OCI-M2 (cell line): Measurements from ENCODE around the gene SUOX.
"Not testable (repeated sequence)": the region's sequence is repeated elsewhere in the genome, so short reads cannot be mapped to it uniquely, and the experiment has no call there.

ENCODE experiments used
- DNase-seq: peaks from one replicate; lab custom pipeline; 2025; ENCODE audit not compliant: unreplicated experiment; lab: John Stamatoyannopoulos, UW

Gene SUOX

DNA sequence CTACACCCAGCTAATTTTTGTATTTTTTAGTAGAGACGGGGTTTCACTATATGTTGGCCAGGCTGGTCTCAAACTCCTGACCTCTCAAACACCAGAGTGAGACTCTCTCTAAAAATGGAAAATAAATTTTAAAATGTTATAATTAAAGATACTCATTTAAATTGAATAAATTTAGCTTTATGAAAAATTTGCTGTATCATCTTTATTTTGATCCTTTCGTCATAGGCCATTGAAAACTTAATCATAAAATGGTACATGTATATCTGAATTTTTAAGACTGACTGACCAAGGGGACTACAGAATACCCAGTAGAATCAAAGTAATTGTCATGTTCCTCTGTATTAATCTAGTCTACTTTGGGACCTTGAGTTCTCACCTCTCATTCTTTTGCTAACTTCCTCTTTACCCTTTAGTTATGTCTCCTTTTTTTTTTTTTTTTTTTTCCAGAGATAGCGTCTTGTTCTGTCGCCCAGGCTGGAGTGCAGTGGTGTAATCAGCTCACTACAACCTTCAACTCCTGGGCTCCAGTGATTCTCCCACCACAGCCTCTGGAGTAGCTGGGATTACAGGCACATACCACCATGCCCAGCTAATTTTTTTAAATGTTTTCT lies 13.7 kb upstream of the SUOX start:
- no peak for DNase-seq

DNA sequence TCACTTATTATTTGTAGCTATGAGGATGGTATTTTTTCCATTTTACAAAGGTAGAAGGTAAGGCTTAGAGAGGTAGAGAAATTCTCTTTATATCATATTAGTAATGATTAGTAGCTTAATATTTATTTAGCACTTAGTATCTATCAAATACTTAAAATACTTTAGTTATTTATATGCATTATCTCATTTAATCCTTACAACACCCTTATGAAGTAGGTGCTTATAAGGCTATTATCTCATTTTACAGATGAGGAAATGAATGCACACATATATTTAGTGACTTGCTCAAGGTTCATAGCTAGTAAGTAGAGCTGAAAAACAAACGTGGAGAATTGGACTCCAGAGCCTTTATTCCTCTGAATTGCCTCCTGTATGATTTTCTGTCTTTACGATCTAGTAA lies 12.2 kb upstream of the SUOX start:
- DNase-seq = no peak

DNA sequence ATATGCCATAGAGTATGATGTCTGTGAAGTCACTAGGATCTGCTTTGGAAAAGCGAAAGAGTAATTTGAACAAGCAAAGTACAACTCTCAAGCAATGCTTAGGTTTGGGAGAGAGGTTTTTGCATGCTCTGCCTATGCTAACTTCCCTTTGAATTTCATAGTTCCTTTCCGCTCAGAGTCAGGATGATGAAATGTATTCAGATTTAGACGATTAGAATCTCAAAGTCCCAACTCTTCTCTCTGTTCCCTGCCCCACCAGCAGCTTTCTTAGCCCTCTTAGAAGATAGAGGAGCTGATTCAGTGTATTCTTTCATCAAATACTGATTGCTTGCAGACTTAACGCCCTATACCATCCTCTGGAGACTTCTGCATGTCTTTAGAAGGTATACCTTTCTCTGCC lies 11.7 kb upstream of the SUOX start:
- DNase-seq = no peak

DNA sequence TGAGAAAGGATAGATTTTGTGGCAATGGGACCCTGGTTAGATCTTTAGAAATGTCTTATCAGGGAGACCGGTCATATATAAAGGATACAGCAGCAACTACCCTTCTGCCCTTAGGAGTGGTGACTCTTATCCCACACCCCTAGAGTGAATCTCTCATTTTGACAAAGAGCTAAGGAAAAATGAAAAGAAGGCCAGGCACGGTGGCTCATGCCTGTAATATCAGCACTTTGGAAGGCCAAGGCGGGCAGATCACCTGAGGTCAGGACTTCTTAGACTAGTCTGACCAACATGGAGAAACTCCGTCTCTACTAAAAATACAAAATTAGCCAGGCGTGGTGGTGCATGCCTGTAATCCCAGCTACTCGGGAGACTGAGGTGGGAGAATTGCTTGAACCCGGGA lies 11.1 kb upstream of the SUOX start:
- DNase-seq = not testable (repeated sequence)

DNA sequence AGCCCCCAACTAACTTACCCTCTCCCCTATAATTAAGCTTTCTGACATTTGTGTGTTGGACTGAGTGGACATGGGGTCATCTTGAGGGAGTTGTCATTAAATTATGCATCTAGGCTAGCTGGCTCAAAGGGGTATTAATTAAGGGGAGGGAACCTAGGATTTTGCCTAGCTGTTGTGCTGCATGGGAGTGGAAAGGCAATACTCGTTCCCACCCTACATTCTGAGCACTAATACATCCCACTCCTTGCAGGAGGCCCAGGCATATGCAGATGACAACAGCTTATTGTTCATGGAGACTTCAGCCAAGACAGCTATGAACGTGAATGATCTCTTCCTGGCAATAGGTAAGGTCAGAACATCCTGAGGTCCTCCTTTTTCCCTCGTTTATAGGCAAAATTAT lies 6.0 kb upstream of the SUOX start:
- no peak for DNase-seq

DNA sequence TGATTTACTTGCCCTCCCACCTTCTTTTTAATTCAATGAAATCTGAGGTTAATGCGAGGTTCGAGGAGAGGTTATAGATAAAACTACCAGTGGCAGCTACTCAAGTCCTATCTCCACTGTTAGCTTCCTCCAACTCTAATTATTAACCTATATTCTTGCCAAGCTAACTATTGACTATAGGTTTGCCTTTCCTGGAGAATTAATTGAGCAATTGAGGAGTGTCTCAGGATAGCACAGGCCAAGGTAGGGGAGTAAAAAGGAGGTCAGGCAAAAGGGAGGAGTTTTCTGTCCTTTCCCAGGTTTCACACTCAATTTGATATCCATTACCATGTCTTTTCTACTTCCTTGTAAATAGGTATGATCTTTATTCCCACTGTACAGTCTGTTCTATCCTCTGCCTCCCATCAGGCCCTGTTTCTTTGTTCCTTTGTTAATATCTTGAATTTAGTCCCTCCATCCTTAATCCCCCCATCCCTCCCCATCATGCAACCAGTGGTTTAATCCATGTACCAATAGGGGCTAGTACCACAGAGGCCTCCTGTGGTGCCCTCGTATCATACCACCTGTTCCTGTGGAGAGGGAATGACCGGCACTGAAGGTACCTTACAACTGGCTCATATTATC lies 3.7 kb upstream of the SUOX start:
- no peak for DNase-seq

DNA sequence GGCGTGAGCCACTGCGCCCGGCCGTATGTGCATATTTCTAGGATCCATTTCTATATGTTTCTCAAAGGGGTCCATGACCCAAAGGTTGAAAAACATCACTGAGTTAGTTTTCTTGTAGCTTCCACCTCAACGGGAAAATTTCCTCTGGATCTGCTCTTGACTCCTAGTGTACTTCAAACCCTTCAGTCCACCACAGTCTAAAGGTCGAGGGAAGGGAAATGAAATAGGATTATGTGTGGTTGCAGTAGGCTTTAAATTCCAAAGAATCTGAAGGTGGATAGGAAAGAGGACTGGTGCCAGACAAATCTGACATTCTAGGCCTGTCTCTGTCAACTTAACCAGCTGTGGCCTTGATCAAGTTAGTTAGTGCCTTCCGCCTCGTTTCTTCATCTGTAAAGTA lies 1.7 kb upstream of the SUOX start:
- no peak for DNase-seq

DNA sequence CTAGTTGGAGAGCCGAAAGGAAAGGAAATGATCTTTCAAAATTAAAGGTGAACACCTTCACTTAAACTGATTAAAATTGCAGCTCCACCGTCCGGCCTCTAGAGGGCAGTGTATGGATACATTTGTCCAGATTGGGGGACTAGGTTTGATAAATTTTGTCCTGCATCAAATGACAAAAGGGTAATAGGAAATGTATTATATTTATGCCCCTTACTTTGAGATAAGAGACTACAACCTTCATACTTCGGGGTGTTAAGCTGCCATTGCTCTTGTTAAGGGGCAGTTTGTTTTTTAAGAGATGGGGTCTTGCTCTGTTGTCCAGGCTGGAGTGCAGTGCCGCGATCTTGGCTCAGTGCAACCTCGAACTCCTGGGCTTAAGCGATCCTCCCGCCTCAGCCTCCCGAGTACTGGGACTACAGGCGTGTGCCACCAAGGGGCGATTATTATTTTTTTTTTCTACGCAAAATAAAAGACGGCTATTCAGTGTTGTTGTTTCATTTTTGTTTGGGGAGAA lies 818 bp upstream of the SUOX start:
- no peak for DNase-seq

DNA sequence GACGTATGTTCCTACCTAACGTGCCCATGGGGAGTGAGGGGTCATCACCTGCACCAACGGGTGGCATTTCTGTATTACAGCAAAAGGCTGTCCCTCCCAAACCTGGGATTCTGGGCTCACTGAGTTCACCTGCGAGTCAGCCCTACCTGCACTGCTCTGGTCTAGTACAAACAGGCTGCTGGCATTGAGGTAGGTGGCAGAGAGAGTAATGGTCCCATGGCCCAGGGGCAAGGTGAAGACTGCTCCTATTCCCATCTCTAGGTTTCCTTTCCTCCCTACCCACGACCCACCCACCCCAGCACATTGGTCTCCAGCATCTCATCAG lies 421 bp downstream of the SUOX start:
- no peak for DNase-seq

DNA sequence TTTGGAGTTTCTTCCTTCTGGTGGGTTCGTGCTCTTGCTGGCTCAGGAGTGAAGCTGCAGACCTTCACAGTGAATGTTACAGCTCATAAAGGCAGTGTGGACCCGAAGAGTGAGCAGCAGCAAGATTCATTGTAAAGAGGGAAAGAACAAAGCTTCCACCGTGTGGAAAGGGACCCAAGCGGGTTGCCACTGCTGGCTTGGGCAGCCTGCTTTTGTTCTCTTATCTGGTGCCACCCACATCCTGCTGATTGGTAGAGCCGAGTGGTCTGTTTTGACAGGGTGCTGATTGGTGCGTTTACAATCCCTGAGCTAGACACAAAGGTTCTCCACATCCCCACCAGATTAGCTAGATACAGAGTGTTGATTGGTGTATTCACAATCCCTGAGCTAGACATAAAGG lies 2.4 kb downstream of the SUOX start:
- not testable (repeated sequence) for DNase-seq

DNA sequence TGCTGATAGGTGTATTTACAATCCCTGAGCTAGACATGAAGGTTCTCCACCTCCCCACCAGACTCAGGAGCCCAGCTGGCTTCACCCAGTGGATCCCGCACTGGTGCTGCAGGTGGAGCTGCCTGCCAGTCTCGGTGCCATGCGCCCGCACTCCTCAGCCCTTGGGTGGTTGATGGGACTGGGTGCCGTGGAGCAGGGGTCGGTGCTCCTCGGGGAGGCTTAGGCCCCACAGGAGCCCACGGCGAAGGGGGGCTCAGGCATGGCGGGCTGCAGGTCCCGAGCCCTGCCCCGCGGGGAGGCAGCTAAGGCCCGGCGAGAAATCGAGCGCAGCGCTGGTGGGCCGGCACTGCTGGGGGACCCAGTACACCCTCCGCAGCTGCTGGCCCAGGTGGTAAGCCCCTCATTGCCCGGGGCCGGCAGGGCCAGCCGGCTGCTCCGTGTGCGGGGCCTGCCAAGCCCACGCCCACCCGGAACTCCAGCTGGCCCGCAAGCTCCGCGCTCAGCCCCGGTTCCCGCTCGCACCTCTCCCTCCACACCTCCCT lies 3.0 kb downstream of the SUOX start:
- not testable (repeated sequence) for DNase-seq

DNA sequence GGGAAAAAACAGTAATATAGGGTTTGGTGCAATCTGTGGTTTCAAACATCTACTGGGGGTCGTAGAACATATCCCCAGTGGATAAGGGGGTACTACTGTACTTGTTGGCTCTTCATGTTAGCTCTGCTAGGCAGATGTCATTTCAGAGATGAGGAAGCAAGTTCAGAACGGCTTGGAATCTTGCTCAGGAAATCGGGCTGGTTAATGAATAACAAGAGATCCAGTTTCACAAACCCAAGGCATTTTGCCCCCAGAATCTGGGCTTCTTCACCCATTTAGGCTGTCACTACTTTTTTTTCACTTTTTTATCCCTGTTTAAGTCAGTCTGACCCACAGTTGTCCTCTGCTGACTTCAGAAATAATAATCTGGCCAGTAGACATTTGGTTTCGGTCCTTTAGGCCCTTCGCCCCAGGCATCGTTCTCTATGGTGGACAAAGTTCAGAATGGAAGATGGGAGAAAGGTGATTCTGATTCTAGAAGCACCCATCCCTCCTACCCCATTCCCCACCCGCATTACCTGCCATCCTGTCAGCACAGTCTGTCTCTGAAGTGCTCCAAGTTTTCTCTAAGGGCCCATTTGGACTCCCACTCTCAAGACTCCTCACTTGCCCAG lies 4.5 kb downstream of the SUOX start:
- no peak for DNase-seq

DNA sequence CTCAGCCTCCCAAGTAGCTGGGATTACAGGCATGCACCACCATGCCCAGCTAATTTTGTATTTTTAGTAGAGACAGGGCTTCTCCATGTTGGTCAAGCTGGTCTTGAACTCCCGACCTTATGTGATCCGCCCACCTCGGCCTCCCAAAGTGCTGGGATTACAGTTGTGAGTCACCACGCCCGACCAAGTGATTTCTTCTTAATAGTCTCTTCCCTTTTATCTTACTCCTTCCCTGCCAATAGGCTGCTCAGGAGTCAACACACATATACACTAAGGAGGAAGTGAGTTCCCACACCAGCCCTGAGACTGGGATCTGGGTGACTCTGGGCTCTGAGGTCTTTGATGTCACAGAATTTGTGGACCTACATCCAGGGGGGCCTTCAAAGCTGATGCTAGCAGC lies 6.3 kb downstream of the SUOX start:
- not testable (repeated sequence) for DNase-seq

DNA sequence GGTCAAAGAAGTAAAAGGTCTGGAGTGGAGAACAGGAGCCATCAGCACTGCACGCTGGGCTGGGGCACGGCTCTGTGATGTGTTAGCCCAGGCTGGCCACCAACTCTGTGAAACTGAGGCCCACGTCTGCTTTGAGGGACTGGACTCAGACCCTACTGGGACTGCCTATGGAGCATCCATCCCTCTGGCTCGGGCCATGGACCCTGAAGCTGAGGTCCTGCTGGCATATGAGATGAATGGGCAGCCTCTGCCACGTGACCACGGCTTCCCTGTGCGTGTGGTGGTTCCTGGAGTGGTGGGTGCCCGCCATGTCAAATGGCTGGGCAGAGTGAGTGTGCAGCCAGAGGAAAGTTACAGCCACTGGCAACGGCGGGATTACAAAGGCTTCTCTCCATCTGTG lies 7.1 kb downstream of the SUOX start:
- DNase-seq = no peak

DNA sequence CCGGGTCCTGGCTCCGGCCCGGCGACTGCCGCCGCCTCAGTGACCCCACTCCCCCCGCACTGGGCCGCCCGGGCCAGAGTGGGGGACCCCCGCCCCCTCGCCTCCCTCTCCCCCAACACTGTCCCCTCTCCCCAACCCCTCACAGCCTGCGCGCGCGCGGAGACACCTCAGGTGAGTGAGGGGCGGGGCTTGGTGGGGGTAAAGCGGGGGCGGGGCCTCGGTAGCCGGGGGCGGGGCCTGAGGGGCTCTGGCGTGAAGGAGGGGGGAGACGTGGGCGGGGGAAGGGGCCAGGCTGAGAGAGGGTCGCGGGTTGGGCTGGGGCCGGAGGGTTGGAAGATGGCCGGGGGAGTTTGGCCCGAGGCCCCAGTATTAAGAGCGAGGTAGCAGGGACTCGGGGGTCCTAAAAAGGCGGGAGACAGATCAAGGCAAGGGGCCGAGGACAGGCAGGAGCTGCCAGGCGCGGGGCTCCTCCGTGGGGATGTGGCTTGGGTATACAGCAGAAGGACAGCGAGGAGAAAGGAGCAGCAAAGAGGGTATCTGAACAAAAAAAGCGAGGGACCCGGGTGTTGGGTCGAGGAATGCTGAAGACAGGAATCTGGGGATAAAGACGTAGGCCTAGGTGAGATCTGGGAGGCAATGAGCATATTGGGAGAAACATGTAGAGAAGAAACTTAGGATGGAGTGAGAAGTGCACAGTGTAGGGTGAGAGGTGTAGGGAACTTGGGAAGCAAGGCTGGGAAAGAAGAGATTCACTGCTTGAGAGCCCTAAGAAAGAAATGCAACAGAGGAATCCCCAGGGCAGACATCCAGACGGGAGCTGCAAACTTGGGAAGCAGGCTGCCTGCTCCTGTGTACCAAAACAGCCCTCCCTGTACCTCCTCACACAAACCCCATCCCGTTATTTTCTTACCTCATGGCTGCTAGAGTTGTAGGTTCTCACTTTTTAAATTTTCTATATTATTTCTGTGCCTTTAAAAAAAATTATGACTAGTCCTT lies 10.8 kb downstream of the SUOX start:
- DNase-seq = no peak

DNA sequence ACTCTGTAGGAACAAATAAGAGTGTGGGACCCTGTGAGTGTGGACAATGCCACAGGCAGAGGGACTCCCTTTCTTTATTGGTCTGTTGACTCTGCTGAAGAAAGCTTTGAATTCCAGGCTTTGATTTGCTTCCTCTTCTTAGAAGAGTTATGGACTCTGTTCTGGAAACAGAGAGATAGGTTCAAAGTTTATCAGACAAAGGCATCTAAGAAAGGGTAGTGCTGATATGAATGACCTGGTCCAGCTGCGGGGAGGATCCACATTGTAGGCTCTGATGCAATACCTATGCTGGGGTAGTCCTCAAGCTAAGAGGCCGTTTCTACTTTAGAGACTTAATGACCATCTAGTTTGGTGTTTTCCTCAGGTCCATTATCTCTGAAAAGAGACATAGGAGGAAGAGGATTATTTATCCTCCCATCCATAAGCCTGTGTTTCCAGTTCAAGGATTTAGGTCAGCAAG lies 13.1 kb downstream of the SUOX start:
- DNase-seq = no peak

DNA sequence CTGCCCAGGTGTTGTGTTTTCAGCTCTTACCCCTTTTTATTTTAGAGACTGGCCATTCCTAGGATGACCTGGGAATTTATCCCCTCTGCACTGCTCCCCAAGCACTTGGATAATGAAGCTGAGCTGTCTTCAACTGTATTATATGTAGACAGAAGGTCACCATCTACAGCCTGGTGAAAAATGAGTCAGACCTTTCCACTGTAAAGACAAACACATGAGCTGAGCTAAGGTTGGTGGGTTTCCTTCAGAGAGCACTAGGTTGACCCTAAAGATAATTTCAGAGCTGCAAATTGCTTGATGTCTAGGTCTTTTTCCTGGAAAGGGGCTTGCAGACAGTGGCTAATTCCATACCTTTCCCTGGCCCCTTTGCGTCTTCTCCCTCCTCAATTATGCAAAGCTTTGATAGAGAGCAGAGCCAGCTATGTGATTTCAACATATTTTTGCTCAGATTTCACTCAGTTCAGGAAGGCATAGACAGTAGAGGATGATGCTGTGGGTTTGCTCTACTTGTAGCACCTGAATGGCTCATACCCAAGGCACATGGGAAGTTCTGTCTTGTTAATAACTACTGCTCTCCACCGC lies 14.5 kb downstream of the SUOX start:
- no peak for DNase-seq

DNA sequence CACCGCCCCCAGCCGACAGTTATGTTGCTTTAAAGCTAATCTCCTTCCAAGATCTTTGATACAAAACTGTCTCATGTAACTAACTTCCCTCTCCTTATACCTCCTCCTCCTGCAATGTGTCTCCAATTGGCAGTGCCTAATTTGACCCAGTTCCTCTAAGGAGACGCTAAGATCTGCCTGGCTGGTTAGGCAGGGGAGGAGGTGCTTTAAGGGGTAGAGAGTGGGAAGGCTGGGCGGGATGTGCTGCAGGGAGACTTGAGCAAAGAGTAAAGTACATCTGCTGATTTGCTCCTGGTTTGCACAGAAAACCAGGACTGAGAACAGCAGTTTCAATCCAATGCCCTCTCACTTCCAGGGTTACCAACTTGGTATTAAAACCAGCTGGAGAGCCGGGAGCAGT lies 16.4 kb downstream of the SUOX start:
- no peak for DNase-seq

DNA sequence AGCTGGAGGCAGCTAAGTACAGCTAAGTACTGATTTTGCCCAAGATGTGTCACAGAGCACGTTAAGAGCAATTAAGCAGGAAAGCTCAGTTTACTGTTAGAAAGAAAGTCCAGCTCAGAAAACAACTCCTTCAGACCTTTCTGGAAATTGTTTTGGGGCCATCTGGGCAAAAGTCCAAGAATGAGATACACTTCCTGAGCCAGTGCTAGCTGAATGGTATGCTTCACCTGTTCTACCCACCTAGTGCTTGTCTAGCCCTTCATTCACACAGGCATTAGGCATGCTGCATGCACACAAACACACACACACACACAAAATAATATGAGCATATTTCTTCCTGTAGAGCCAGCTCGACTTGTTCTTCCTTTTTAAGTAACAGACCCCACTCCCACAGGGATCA lies 17.1 kb downstream of the SUOX start:
- no peak for DNase-seq

DNA sequence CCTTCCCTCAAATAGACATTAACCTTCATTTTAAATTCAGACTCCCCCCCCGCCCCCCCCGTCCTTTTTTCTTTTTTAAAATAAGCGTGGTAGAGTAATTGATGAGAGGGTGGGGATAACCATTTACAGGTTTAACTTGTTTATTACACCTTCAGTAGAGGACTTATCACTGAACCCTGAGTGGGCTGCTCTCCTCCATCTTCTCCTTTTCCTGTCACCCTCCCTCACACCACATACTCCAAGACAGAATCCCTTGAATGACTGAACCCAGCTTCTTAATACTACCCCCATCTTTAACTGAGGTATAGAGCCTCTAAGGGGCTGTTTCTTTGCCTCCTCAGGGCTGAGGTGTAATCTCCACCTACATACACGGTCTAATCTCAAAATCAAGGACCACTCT lies 20.1 kb downstream of the SUOX start:
- DNase-seq = no peak

DNA sequence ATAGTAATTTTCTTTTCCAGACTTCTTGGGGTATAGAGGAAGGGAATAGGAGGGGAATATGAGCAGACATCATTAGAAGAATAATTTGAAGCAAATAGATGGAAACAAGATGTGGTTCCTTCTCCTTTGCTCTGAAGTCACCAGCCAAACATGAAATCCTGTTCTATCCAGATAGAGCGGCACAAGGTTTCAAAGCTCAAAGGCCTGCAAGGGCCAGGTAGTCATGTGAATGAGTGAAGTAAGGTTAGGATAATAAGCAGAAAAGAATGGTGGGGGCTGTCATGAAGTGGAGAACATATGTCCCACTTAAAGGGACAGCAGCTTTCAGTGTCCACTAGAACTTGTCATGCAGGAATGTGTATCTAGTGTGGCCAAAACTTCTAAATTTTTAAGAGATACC lies 21.3 kb downstream of the SUOX start:
- DNase-seq = no peak
